ENCODE results near the gene SLC25A21. TPM values are rescaled to one million over a fixed set of nuclear protein-coding genes. Genes with fewer than 3 reads are reported as not detected.
"Not testable (repeated sequence)": the region's sequence is repeated elsewhere in the genome, so short reads cannot be mapped to it uniquely, and the experiment has no call there.

SLC25A21 gene
- total RNA-seq, 8 experiments from 2014 or later, result 0.52 to 2.9 (median 1.4) TPM

GRCh38 chr14:36869125-36869524, 303.3 kb downstream of the SLC25A21 start:
- 0 to 80% (median 50%) methylated on average over 1 of the region's 1 CpG; no CpG with 5 or more reads in 7 of the 10 experiments for WGBS, 10 experiments
- H3K27ac ChIP-seq, result no peak overlapping the region
- peak in 3 of 8 experiments; percentile 57 to 91 (median 89) for ATAC-seq (replicated peaks in 6 of 8)
- H3K4me1 ChIP-seq (replicated peaks in 1 of 2), result no peaks in the 10 kb centered on the region
- in situ Hi-C loops (cut with MboI; ENCODE audit: low pct_unique_long_range_greater_than_20kb in 2 of 9, low sequenced_read_pairs in 9 of 9, unreplicated experiment in 9 of 9), result no loop called here
- no peak overlapping the region for H3K4me3 ChIP-seq

- no peak overlapping the region for H3K4me3 ChIP-seq
- 42 to 100% (median 79%) methylated on average over 2 to 4 of the region's 4 CpGs; no CpG with 5 or more reads in 2 of the 10 experiments for WGBS, 10 experiments
- no peak for ATAC-seq (replicated peaks in 6 of 8)
- H3K4me1 ChIP-seq (replicated peaks in 1 of 2), result no peaks in the 10 kb centered on the region
- in situ Hi-C loops (cut with MboI; ENCODE audit: low pct_unique_long_range_greater_than_20kb in 2 of 9, low sequenced_read_pairs in 9 of 9, unreplicated experiment in 9 of 9), result no loop called here
- no peak overlapping the region for H3K27ac ChIP-seq
These were observed 305.5 kb downstream of the SLC25A21 start for GRCh38 chr14:36866867-36867266.

DNA sequence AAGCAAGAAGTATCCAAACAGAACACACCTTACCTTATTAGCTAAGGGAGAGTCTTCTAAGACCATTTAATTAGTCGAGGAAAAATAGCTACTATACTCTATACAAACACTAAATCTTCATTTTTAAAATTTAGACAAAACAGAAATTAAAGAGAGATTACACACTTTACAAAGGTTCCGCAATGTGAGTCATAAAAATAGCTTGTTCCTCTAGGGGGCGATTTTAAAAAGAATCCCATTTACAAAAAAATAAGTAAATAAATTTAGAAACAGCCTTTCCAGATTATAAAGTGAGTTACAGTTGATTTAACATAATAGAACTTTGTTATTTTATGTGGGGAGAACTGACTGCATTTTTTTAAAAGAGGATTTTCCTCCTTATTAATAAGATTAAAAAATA, 309.1 kb downstream of the SLC25A21 start:
- H3K27ac ChIP-seq, result no peak overlapping the region
- no peak overlapping the region for H3K4me3 ChIP-seq
- 30 to 77% (median 62%) methylated on average over 2 to 3 of the region's 3 CpGs; no CpG with 5 or more reads in 1 of the 10 experiments for WGBS, 10 experiments
- in situ Hi-C loops (cut with MboI; ENCODE audit: low pct_unique_long_range_greater_than_20kb in 2 of 9, low sequenced_read_pairs in 9 of 9, unreplicated experiment in 9 of 9), result no loop called here
- no peak for ATAC-seq (replicated peaks in 6 of 8)
- no peaks in the 10 kb centered on the region for H3K4me1 ChIP-seq (replicated peaks in 1 of 2)

- H3K4me3 ChIP-seq; ATAC-seq (replicated peaks in 6 of 8); H3K4me1 ChIP-seq (replicated peaks in 1 of 2); H3K27ac ChIP-seq; in situ Hi-C loops (cut with MboI; ENCODE audit: low pct_unique_long_range_greater_than_20kb in 2 of 9, low sequenced_read_pairs in 9 of 9, unreplicated experiment in 9 of 9): not testable (repeated sequence)
These were observed 310.2 kb downstream of the SLC25A21 start for GRCh38 chr14:36862237-36862636.

- H3K4me1 ChIP-seq (replicated peaks in 1 of 2), result no peaks in the 10 kb centered on the region
- in situ Hi-C loops (cut with MboI; ENCODE audit: low pct_unique_long_range_greater_than_20kb in 2 of 9, low sequenced_read_pairs in 9 of 9, unreplicated experiment in 9 of 9), result no loop called here
- no peak overlapping the region for H3K4me3 ChIP-seq
- H3K27ac ChIP-seq, result no peak overlapping the region
- no peak for ATAC-seq (replicated peaks in 6 of 8)
These were observed 311.6 kb downstream of the SLC25A21 start for GRCh38 chr14:36860831-36861230.

DNA sequence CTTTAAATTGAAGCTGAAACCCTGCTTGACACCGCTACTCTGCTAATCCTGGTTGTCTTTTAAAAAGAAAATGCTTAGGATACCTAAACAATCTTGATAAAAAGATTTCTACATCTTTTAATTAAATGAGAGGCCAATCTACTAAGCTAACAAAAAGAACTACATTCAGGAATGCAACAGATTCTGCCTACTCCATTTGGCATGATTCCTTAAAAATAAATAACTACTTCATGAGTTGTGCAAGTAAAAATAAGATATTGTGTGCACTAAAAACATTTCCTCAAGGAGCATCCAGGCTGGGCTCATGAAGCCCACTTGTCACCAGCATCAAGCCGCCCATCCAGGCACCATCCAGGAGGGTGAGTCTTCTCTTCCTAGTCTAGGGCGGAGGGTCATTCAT, 313.3 kb downstream of the SLC25A21 start:
- ATAC-seq (replicated peaks in 6 of 8), result no peak
- H3K4me3 ChIP-seq, result no peak overlapping the region
- WGBS, 10 experiments, result 25 to 94% (median 86%) methylated on average over 1 to 3 of the region's 3 CpGs; no CpG with 5 or more reads in 1 of the 10 experiments
- no peak overlapping the region for H3K27ac ChIP-seq
- no peaks in the 10 kb centered on the region for H3K4me1 ChIP-seq (replicated peaks in 1 of 2)
- in situ Hi-C loops (cut with MboI; ENCODE audit: low pct_unique_long_range_greater_than_20kb in 2 of 9, low sequenced_read_pairs in 9 of 9, unreplicated experiment in 9 of 9), result no loop called here

- H3K4me3 ChIP-seq, result no peak overlapping the region
- in situ Hi-C loops (cut with MboI; ENCODE audit: low pct_unique_long_range_greater_than_20kb in 2 of 9, low sequenced_read_pairs in 9 of 9, unreplicated experiment in 9 of 9), result no loop called here
- no peak for ATAC-seq (replicated peaks in 6 of 8)
- peaks cover 0 to 4% of the 10 kb centered on the region in 2 donors for H3K4me1 ChIP-seq (replicated peaks in 1 of 2)
- 17 to 100% (median 74%) methylated on average over 1 to 5 of the region's 5 CpGs; no CpG with 5 or more reads in 1 of the 10 experiments for WGBS, 10 experiments
- no peak overlapping the region for H3K27ac ChIP-seq
These were observed 314.5 kb downstream of the SLC25A21 start for GRCh38 chr14:36857842-36858445.

DNA sequence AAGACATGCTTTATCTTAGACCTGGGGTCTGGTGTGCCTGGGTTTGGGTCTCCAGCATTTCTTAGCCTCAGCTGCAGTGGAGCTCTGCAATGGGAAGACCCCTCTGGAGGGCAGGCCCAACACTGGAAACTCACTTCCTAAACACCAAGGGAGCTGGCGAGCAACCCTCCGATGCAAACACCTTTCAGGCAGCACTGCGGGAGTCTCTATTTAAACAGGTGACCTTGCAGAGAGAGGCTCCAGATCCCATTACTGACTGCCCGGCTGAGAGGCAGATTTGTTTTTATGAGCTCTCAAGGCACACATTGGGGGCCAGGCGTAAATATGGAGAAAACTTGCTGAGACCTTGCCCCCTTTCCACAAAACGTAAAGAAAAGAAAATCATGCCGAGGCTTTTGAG, 315.3 kb downstream of the SLC25A21 start:
- H3K4me1 ChIP-seq (replicated peaks in 1 of 2), result peaks cover 0 to 4% of the 10 kb centered on the region in 2 donors
- no peak overlapping the region for H3K27ac ChIP-seq
- no peak overlapping the region for H3K4me3 ChIP-seq
- 20 to 90% (median 79%) methylated on average over 2 to 6 of the region's 7 CpGs; no CpG with 5 or more reads in 2 of the 10 experiments for WGBS, 10 experiments
- in situ Hi-C loops (cut with MboI; ENCODE audit: low pct_unique_long_range_greater_than_20kb in 2 of 9, low sequenced_read_pairs in 9 of 9, unreplicated experiment in 9 of 9), result no loop called here
- ATAC-seq (replicated peaks in 6 of 8), result no peak

GRCh38 chr14:36856095-36856878, 316.1 kb downstream of the SLC25A21 start:
- ATAC-seq (replicated peaks in 6 of 8), result no peak
- Histone ChIP-seq H3K4me1 (replicated peaks in 1 of 2) (peaks cover 0 to 4% of the 10 kb centered on the region in 2 donors), H3K4me3 (no peak overlapping the region), H3K27ac (no peak overlapping the region)
- in situ Hi-C loops (cut with MboI; ENCODE audit: low pct_unique_long_range_greater_than_20kb in 2 of 9, low sequenced_read_pairs in 9 of 9, unreplicated experiment in 9 of 9), result no loop called here
- WGBS, 10 experiments, result 52 to 94% (median 79%) methylated on average over 3 to 13 of the region's 15 CpGs; no CpG with 5 or more reads in 1 of the 10 experiments

DNA sequence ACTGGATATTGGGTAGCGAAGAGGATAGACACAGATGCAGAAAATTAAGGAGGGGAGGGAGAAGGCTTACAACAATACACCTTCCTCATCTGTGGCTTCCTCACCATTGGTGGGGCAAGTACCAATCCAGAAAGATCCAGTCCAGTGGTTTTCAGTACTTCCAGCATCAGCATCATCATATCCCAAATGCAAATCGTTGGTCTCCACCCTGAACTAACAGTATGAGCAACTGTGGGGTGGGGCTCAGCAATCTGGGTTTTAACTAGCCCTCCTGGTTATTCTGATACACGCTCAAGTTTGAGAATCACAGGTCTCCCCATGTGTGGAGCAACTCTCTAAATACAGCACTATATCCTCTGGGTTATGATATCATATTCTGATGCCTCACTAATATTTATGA, 317.0 kb downstream of the SLC25A21 start:
- Histone ChIP-seq H3K27ac (no peak overlapping the region), H3K4me3 (no peak overlapping the region), H3K4me1 (replicated peaks in 1 of 2) (peaks cover 0 to 4% of the 10 kb centered on the region in 2 donors)
- ATAC-seq (replicated peaks in 6 of 8), result peak in 2 of 8 experiments; percentile 87 to 98
- 54 to 100% (median 100%) methylated on average over 1 to 2 of the region's 3 CpGs; no CpG with 5 or more reads in 5 of the 10 experiments for WGBS, 10 experiments
- in situ Hi-C loops (cut with MboI; ENCODE audit: low pct_unique_long_range_greater_than_20kb in 2 of 9, low sequenced_read_pairs in 9 of 9, unreplicated experiment in 9 of 9), result no loop called here

- in situ Hi-C loops (cut with MboI; ENCODE audit: low pct_unique_long_range_greater_than_20kb in 2 of 9, low sequenced_read_pairs in 9 of 9, unreplicated experiment in 9 of 9), result no loop called here
- peaks cover 0 to 4% of the 10 kb centered on the region in 2 donors for H3K4me1 ChIP-seq (replicated peaks in 1 of 2)
- peak in 3 of 8 experiments; percentile 10 to 63 (median 10) for ATAC-seq (replicated peaks in 6 of 8)
- H3K4me3 ChIP-seq, result no peak overlapping the region
- 30 to 96% (median 63%) methylated on average over 1 to 4 of the region's 5 CpGs; no CpG with 5 or more reads in 2 of the 10 experiments for WGBS, 10 experiments
- H3K27ac ChIP-seq, result no peak overlapping the region
These were observed 319.3 kb downstream of the SLC25A21 start for GRCh38 chr14:36852981-36853691.

DNA sequence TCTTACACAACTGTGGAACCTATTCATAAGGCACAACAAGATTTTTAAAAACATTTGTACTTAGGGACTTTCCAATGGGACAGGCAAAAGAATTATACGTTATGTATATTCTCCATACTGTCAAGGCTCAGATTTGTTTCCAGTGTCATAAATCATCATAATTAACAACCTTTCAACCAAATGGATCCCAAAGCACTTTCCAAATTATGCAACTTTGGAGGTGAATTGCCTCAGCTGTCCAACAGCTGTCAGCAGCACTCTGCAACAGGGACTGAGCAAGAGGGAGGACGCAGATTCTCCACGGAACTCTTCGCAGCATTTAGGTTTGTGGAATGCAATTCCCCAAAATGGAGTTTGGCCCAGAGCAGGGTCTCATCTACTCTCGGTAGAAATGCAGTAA, 324.2 kb downstream of the SLC25A21 start:
- in situ Hi-C loops (cut with MboI; ENCODE audit: low pct_unique_long_range_greater_than_20kb in 2 of 9, low sequenced_read_pairs in 9 of 9, unreplicated experiment in 9 of 9), result no loop called here
- no peaks in the 10 kb centered on the region for H3K4me1 ChIP-seq (replicated peaks in 1 of 2)
- peak in 2 of 8 experiments; percentile 46 to 63 for ATAC-seq (replicated peaks in 6 of 8)
- H3K27ac ChIP-seq, result no peak overlapping the region
- H3K4me3 ChIP-seq, result no peak overlapping the region
- 0 to 100% (median 71%) methylated on average over 1 to 5 of the region's 5 CpGs; no CpG with 5 or more reads in 2 of the 10 experiments for WGBS, 10 experiments

DNA sequence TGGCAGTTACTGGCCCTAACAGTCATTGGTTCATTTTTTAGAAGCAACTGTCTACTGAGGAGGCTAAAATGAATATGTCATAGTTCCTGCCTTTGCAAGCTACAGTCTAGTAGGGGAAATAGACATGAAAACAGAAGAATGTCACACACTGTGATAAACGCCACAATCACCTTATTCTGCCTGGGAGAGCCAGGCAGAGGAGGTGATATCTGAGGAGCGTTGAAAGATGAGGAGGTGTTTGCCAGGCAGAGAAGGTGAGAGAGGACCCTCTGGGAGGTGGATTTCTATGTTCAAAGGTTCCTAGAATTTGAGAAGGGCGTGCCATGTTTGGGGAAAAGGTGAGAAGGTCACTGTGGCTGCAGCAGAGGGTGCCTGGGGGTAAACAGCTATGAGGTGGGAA, 325.0 kb downstream of the SLC25A21 start:
- ATAC-seq (replicated peaks in 6 of 8), result no peak

More for the DNA sequence above, 325.0 kb downstream of the SLC25A21 start:
- no peak overlapping the region for H3K27ac ChIP-seq
- H3K4me3 ChIP-seq, result no peak overlapping the region
- no peaks in the 10 kb centered on the region for H3K4me1 ChIP-seq (replicated peaks in 1 of 2)
- in situ Hi-C loops (cut with MboI; ENCODE audit: low pct_unique_long_range_greater_than_20kb in 2 of 9, low sequenced_read_pairs in 9 of 9, unreplicated experiment in 9 of 9), result no loop called here
- 44 to 90% (median 80%) methylated on average over 1 to 3 of the region's 3 CpGs for whole genome bisulfite sequencing, 10 experiments

Measured in motor neuron (in vitro differentiated cells).